Endothelial cell of umbilical vein (primary cell): ENCODE measurements around the gene NPC1L1. TPM values are rescaled to one million over a fixed set of nuclear protein-coding genes. Genes with fewer than 3 reads are reported as not detected.

Experiments used
- BruUV-seq: library from RNA; stranded (reverse); fragments of 400-500 nt; replicated peaks from 2 replicates; lab custom pipeline; 2021; lab: Mats Ljungman, UMichigan
- CTCF ChIA-PET: fragments of 300-600, 350-600 bp; sonication (Branson Sonifier 250); formaldehyde crosslinking; loops from one replicate; lab custom pipeline; 2021; ENCODE audit warnings: antibody characterized with exemption, inconsistent platforms; lab: Charles Lee
- POLR2A ChIA-PET: fragments of 300-600, 350-600 bp; sonication (Branson Sonifier 250); formaldehyde crosslinking; loops from one replicate; lab custom pipeline; 2021; ENCODE audit warnings: antibody characterized with exemption, inconsistent platforms; lab: Charles Lee
- DNase-seq: peaks from one replicate; pipeline ENCODE4 v3.0.0-alpha.2; 2011; ENCODE audit warnings: low read depth, low spot score
- FAIRE-seq: peaks from 2 replicates; lab custom pipeline; 2011; peaks lifted over from hg19 to GRCh38; lab: Jason Lieb, UNC
- H2AFZ ChIP-seq: 2 replicates; pipeline ENCODE4 v1.6.0; 2012; ENCODE audit warnings: low read depth, low read length, control low read depth, inconsistent platforms
- H3K27ac ChIP-seq: 2 replicates; pipeline ENCODE4 v1.5.1; 2011; ENCODE audit warnings: low read depth, mild to moderate bottlenecking, control low read depth, low read length, moderate library complexity; ENCODE audit not compliant: insufficient read depth
- H3K27me3 ChIP-seq, 2 experiments: 2 replicates each; pipeline versions ENCODE4 v1.6.0 to v1.6.1; 2011; ENCODE audit warnings: low read length in 2 of 2, mixed read lengths in 1 of 2; ENCODE audit not compliant: control insufficient read depth in 2 of 2, insufficient read depth in 2 of 2
- H3K36me3 ChIP-seq, 2 experiments: 2 replicates in 1 of 2; 3 replicates in 1 of 2; pipeline ENCODE4 v1.5.1; 2011; ENCODE audit warnings: low read length in 2 of 2, mild to moderate bottlenecking in 1 of 2, moderate library complexity in 1 of 2; ENCODE audit not compliant: control insufficient read depth in 2 of 2, insufficient read depth in 2 of 2; ENCODE audit errors: extremely low read depth in 1 of 2
- H3K4me1 ChIP-seq: 3 replicates; pipeline ENCODE4 v1.5.1; 2011; ENCODE audit warnings: mild to moderate bottlenecking, low read length; ENCODE audit not compliant: control insufficient read depth, insufficient read depth; ENCODE audit errors: extremely low read depth
- H3K4me2 ChIP-seq: 2 replicates; pipeline ENCODE4 v1.6.1; 2011; ENCODE audit warnings: low read length, control low read depth, mixed read lengths; ENCODE audit not compliant: insufficient read depth
- H3K4me3 ChIP-seq, 3 experiments: fragments of 200-600 bp in 1 of 3; sonication (generic), shearing (Covaris generic) in 1 of 3; replicated peaks in 1 of 3; 2 replicates each; pipeline ENCODE4 v1.5.1; 2011 to 2016; ENCODE audit warnings: control low read depth in 3 of 3, low read length in 3 of 3, mild to moderate bottlenecking in 2 of 3, inconsistent platforms in 1 of 3, low read depth in 1 of 3, moderate library complexity in 1 of 3; ENCODE audit not compliant: insufficient read depth in 1 of 3
- H3K79me2 ChIP-seq: 2 replicates; pipeline ENCODE4 v1.6.0; 2012; ENCODE audit warnings: low read length, inconsistent platforms; ENCODE audit not compliant: control insufficient read depth, insufficient read depth
- H3K9ac ChIP-seq: replicated peaks from 2 replicates; pipeline ENCODE3; 2011; ENCODE audit warnings: low read length, control low read depth; ENCODE audit not compliant: insufficient read depth; ENCODE audit errors: extremely low read depth
- H3K9me1 ChIP-seq: replicated peaks from 3 replicates; pipeline ENCODE4 v1.6.0; 2011; ENCODE audit warnings: mild to moderate bottlenecking, low read length; ENCODE audit not compliant: control insufficient read depth, insufficient read depth; ENCODE audit errors: extremely low read depth
- H3K9me3 ChIP-seq: replicated peaks from 2 replicates; pipeline ENCODE4 v1.5.1; 2012; ENCODE audit warnings: low read length, inconsistent platforms; ENCODE audit not compliant: control insufficient read depth, insufficient read depth
- H4K20me1 ChIP-seq: replicated peaks from 2 replicates; pipeline ENCODE3; 2011; ENCODE audit warnings: mild to moderate bottlenecking, low read length; ENCODE audit not compliant: control insufficient read depth, insufficient read depth; ENCODE audit errors: extremely low read depth
- EZH2 ChIP-seq: IDR thresholded peaks from 2 replicates; pipeline ENCODE4 v1.6.1; 2012; ENCODE audit warnings: borderline replicate concordance, low read depth, mild to moderate bottlenecking, moderate library complexity, low read length, inconsistent platforms; ENCODE audit not compliant: severe bottlenecking
- FOS ChIP-seq: IDR thresholded peaks from 2 replicates; pipeline ENCODE4 v1.6.1; 2011; ENCODE audit warnings: mild to moderate bottlenecking, low read length, moderate library complexity, borderline replicate concordance; ENCODE audit not compliant: insufficient read depth
- GATA2 ChIP-seq: IDR thresholded peaks from 2 replicates; pipeline ENCODE4 v1.7.0; 2011; ENCODE audit warnings: low read depth, mild to moderate bottlenecking, moderate library complexity, mixed read lengths, low read length; ENCODE audit not compliant: insufficient read length, insufficient read depth
- MYC ChIP-seq: IDR thresholded peaks from one replicate; pipeline ENCODE4 v1.6.1; 2011; ENCODE audit warnings: mild to moderate bottlenecking, low read depth, low read length
- POLR2A ChIP-seq: IDR thresholded peaks from 2 replicates; pipeline ENCODE4 v1.6.1; 2012; ENCODE audit warnings: low read depth, mild to moderate bottlenecking, control low read depth, low read length
- dilution Hi-C: fragments of 300-500 bp; cut with MboI; formaldehyde crosslinking; loops from one replicate; pipeline ENCODE4 v1.15.0; 2019; ENCODE audit warnings: low sequenced_read_pairs; ENCODE audit not compliant: extremely low pct_ligation_motif_present
- intact Hi-C: fragments of 100-400 bp; cut with micrococcal nuclease; formaldehyde crosslinking; loops from one replicate; pipeline ENCODE4 v1.10.0; 2022
- polyA plus RNA-seq, 4 experiments: library from polyadenylated mRNA; depleted of rRNA in 3 of 4; stranded (reverse) in 3 of 4; unstranded in 1 of 4; fragments of >200 nt; gene quantifications; 2 replicates each; pipeline versions ENCODE4 v1.2.1 to v1.2.3, GENCODE V29; 2011 to 2012; ENCODE audit warnings: missing spikeins in 1 of 4
- total RNA-seq: library from RNA; stranded (reverse); gene quantifications from 2 replicates; pipeline ENCODE4 v1.2.3, GENCODE V29; 2021
- TF ChIP-seq, protein P1 (sequence below), 2 donors: IDR thresholded peaks; 1 replicate in 1 of 2; 2 replicates in 1 of 2; pipeline ENCODE4 v1.5.1; 2011; ENCODE audit warnings: low read length in 2 of 2, mild to moderate bottlenecking in 2 of 2, moderate library complexity in 2 of 2, control low read depth in 1 of 2, inconsistent platforms in 1 of 2, low read depth in 1 of 2; ENCODE audit not compliant: insufficient read depth in 1 of 2; ENCODE audit errors: extremely low read depth in 1 of 2

Gene NPC1L1
- total and polyA plus RNA-seq, 2 donors (not counting 3 experiments of a cell fraction or from before 2014, with no cell fraction given): not detected

DNA sequence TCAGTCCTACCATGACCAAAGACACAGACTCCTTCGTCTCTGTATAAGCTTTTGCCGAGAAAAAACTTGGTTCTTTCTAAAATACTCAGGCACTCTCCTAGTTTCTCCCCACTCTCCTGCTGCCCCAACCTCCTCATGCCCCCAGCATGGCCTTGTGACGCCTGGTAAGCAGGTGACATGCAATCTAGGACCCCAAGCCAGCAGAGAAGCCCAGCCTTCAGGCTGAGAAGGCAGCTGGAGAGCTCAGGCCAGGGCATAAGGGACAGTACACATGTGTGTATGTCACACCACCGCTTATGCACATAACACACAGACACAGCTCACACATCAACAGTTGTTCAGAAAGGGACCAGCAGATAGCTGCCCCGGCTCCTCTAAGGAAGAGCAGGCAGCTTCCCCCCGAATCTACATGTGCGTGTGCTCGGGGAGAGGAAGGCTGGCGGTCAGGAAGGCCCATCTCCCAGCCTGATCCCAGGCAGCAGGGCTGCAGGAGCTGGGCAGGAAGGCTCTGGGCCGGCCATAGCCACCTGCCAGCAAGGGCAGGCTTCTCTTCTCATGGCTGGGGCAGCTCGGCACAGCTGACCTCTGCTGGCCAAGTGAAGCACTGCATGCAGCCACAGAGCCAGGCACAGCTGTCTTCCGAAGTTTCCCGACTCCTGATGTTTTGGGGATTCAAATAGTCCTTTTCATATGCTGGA is 24.1 kb upstream of the NPC1L1 start:
- H4K20me1 ChIP-seq: no peaks in the 10 kb centered on the region
- ChIA-PET POLR2A (interaction anchor here (0.6 to 1.5 kb wide), 3 partner anchors 9 to 363 kb away, joined by 3 to 5 read pairs (median 4); partner anchors contain the start of gene DDX56), CTCF (interaction anchor here (0.7 to 4.7 kb wide), 39 partner anchors 9 to 571 kb away, joined by 3 to 145 read pairs (median 5); partner anchors contain the start of genes DDX56, NUDCD3, TMED4 and YKT6)
- intact Hi-C loops (loop anchor here (1.0 to 5.0 kb wide), 4 partner anchors 73 to 351 kb away; partner anchors contain the start of gene NUDCD3), dilution Hi-C loops (no loop called here)
- H3K79me2 ChIP-seq: no peaks in the 10 kb centered on the region
- no peaks in the 10 kb centered on the region for H3K9me3 ChIP-seq
- no peak overlapping the region for H3K9ac ChIP-seq
- H3K27ac ChIP-seq: no peak overlapping the region
- no peaks in the 10 kb centered on the region for H3K4me1 ChIP-seq
- TF ChIP-seq POLR2A: no peak
- TF ChIP-seq, protein P1, sequence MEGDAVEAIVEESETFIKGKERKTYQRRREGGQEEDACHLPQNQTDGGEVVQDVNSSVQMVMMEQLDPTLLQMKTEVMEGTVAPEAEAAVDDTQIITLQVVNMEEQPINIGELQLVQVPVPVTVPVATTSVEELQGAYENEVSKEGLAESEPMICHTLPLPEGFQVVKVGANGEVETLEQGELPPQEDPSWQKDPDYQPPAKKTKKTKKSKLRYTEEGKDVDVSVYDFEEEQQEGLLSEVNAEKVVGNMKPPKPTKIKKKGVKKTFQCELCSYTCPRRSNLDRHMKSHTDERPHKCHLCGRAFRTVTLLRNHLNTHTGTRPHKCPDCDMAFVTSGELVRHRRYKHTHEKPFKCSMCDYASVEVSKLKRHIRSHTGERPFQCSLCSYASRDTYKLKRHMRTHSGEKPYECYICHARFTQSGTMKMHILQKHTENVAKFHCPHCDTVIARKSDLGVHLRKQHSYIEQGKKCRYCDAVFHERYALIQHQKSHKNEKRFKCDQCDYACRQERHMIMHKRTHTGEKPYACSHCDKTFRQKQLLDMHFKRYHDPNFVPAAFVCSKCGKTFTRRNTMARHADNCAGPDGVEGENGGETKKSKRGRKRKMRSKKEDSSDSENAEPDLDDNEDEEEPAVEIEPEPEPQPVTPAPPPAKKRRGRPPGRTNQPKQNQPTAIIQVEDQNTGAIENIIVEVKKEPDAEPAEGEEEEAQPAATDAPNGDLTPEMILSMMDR (IDR thresholded peaks at IDR 0.05; ENCODE audit: extremely low read depth in 1 of 2, insufficient read depth in 1 of 2, low read depth in 1 of 2, low read length in 2 of 2): peak; percentile 94 to 98
- no peak overlapping the region for H3K4me3 ChIP-seq
- peaks cover 22 to 45% of the 10 kb centered on the region in 2 experiments for H3K36me3 ChIP-seq
- DNase-seq (peak; percentile 62), FAIRE-seq (peak; percentile 83)
- no TSS peak for BruUV-seq
- no peaks in the 10 kb centered on the region for H3K9me1 ChIP-seq
- H3K4me2 ChIP-seq: no peak overlapping the region
- no peak overlapping the region for H2AFZ ChIP-seq
- no peaks in the 10 kb centered on the region for H3K27me3 ChIP-seq

DNA sequence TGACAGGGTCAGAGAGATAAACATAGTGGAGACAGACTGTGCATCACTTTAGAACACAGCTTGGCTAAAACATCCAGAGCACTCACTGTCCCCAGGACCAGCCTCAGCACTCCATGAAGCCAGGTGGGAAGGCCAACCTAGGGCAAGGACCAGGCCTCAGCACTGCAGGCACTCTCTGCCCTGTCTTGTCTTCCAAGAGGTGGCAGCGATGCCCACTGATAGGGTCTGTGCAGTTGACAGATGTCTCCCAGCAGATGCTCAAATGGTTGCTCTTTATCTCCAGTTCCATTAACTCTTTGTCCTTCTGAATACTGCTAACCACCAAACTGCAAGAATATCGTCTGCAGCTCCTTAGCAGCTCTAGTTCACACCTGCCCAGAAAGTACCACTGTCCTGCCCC is 23.5 kb upstream of the NPC1L1 start:
- H3K4me2 ChIP-seq: no peak overlapping the region
- no peak overlapping the region for H3K4me3 ChIP-seq
- H3K9ac ChIP-seq: no peak overlapping the region
- no peaks in the 10 kb centered on the region for H3K9me3 ChIP-seq
- BruUV-seq: no TSS peak
- ChIA-PET POLR2A (interaction anchor here (1.0 kb wide), 1 partner anchor 9 kb away, joined by 4 read pairs; the partner anchor contains the start of gene DDX56), CTCF (interaction anchor here (0.7 to 4.7 kb wide), 25 partner anchors 9 to 571 kb away, joined by 3 to 145 read pairs (median 6); partner anchors contain the start of genes DDX56 and NUDCD3)
- DNase-seq: no peak
- H3K4me1 ChIP-seq: no peaks in the 10 kb centered on the region
- no peak for FAIRE-seq
- no peaks in the 10 kb centered on the region for H3K79me2 ChIP-seq
- no peak overlapping the region for H2AFZ ChIP-seq
- peaks cover 19 to 39% of the 10 kb centered on the region in 2 experiments for H3K36me3 ChIP-seq
- no peak overlapping the region for H3K27ac ChIP-seq
- H4K20me1 ChIP-seq: no peaks in the 10 kb centered on the region
- dilution Hi-C loops (no loop called here), intact Hi-C loops (loop anchor here (1.0 to 5.0 kb wide), 4 partner anchors 72 to 350 kb away; partner anchors contain the start of gene NUDCD3)
- no peaks in the 10 kb centered on the region for H3K27me3 ChIP-seq
- H3K9me1 ChIP-seq: no peaks in the 10 kb centered on the region
- TF ChIP-seq MYC: no peak
- no peak for TF ChIP-seq EZH2
- TF ChIP-seq FOS: no peak
- no peak for TF ChIP-seq GATA2
